Measurements from ENCODE around the gene KIR2DL1.

- no peak for TF ChIP-seq POLR2AphosphoS5 (IDR thresholded peaks at IDR 0.05; ENCODE audit: low read depth, low read length)
- TF ChIP-seq SIN3A (IDR thresholded peaks at IDR 0.05; ENCODE audit: borderline replicate concordance, insufficient read depth, low read length), result no peak
- no peak for TF ChIP-seq TAF1 (IDR thresholded peaks at IDR 0.05; ENCODE audit: borderline replicate concordance, insufficient read depth, low read length)
- no peak for TF ChIP-seq REST (IDR thresholded peaks at IDR 0.05; ENCODE audit: insufficient read depth in 1 of 2, low read depth in 2 of 2, low read length in 2 of 2)
These were observed 21.9 kb downstream of the KIR2DL1 start for GRCh38 chr19:54791476-54791875.

All from PFSK-1 (cell line).